SK-N-MC (cell line): ENCODE results near the gene CHIC2.

ENCODE experiments used
- EZH2 ChIP-seq: fragments of 200-600 bp; sonication (generic); IDR thresholded peaks from one replicate; pipeline ENCODE4 v1.6.1; 2017; ENCODE audit warnings: antibody characterized with exemption
- POLR2AphosphoS5 ChIP-seq: IDR thresholded peaks from 2 replicates; pipeline ENCODE4 v1.6.1; 2012; ENCODE audit warnings: mild to moderate bottlenecking, low read depth, low read length, borderline replicate concordance

DNA sequence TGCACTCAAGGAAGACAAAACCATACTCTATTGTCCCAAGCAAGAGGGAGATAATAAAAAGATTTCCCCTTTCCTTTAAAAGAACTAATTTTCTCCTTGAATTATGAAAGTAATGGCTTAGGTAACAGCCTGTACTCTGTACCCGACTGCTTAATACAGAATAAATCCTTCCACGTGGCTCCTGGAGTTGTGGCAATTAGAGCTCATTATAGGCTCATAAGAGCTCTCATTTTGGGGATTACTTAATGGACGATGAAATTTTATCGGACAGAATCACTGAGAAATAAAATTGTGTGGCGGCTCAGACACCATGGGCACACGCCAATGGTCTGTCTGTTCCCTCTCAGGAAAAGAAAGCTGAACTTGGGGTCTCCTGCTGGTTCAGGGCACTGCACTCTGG is 32.7 kb upstream of the CHIC2 start:
- TF ChIP-seq POLR2AphosphoS5 (no peak), EZH2 (no peak)
